Gastroesophageal sphincter (tissue), 4 donors: ENCODE data around the gene PLA2G2A. TPM values are rescaled to one million over a fixed set of nuclear protein-coding genes. Genes with fewer than 3 reads are reported as not detected.

Source experiments
- ATAC-seq: fragments of 150-250 bp; one replicate; pipeline ENCODE4 v1.9.1; 2016; ENCODE audit warnings: mild to moderate bottlenecking, moderate library complexity
- H3K27ac ChIP-seq, 4 donors: fragments of 200-600 bp; sonication (generic) in 3 of 4; 1 replicate in 3 of 4; 2 replicates in 1 of 4; pipeline ENCODE4 v1.5.1; 2016 to 2019
- H3K27me3 ChIP-seq: fragments of 200-600 bp; sonication (generic); one replicate; pipeline ENCODE4 v1.5.1; 2019
- H3K36me3 ChIP-seq, 2 donors: fragments of 200-600 bp; sonication (generic); one replicate each; pipeline ENCODE4 v1.5.1; 2019; ENCODE audit warnings: control low read depth in 1 of 2
- H3K4me1 ChIP-seq, 3 donors: fragments of 200-600 bp; sonication (generic); 1 replicate in 2 of 3; 2 replicates in 1 of 3; pipeline ENCODE4 v1.5.1; 2016 to 2019; ENCODE audit warnings: control low read depth in 2 of 3
- H3K4me3 ChIP-seq, 2 donors: fragments of 200-600 bp; sonication (generic); one replicate each; pipeline ENCODE4 v1.5.1; 2019; ENCODE audit warnings: mild to moderate bottlenecking in 1 of 2, moderate library complexity in 1 of 2
- H3K9me3 ChIP-seq, 3 donors: fragments of 200-600 bp; sonication (generic); one replicate each; pipeline ENCODE4 v1.5.1; 2017 to 2019; ENCODE audit warnings: control low read depth in 2 of 3
- EP300 ChIP-seq: sonication (generic); formaldehyde crosslinking; IDR thresholded peaks from one replicate; pipeline ENCODE4 v1.6.1; 2017; ENCODE audit warnings: antibody characterized with exemption, mild to moderate bottlenecking
- POLR2A ChIP-seq, 2 donors: fragments of 450-650 bp; IDR thresholded peaks; one replicate each; pipeline ENCODE4 v1.6.1; 2017; ENCODE audit warnings: antibody characterized with exemption in 2 of 2, mild to moderate bottlenecking in 2 of 2, moderate library complexity in 1 of 2
- POLR2AphosphoS5 ChIP-seq: sonication (generic); formaldehyde crosslinking; IDR thresholded peaks from one replicate; pipeline ENCODE4 v1.6.1; 2017; ENCODE audit warnings: antibody characterized with exemption
- WGBS, 2 donors: methylation state at CpG; one replicate each; pipeline ENCODE4 v1.1.5; 2018; ENCODE audit warnings: low coverage in 1 of 2; 5-methylcytosine and 5-hydroxymethylcytosine counted together
- total RNA-seq, 4 donors: library from RNA; depleted of rRNA; stranded (reverse); fragments of >200 nt; gene quantifications; one replicate each; pipeline ENCODE4 v1.1.0, GENCODE V29; 2016
- TF ChIP-seq, protein P1 (sequence below), 4 experiments: fragments of 200-600 bp in 2 of 4; fragments of 450-650 bp in 2 of 4; sonication (generic) in 1 of 4; IDR thresholded peaks; one replicate each; pipeline ENCODE4 v1.5.1; 2017 to 2019; ENCODE audit warnings: antibody characterized with exemption in 4 of 4, mild to moderate bottlenecking in 2 of 4, moderate library complexity in 2 of 4

PLA2G2A gene
- total RNA-seq, 4 donors from 2014 or later = 16.5 to 300 (median 96.0) TPM

- no peak for TF ChIP-seq EP300
- TF ChIP-seq, protein P1, sequence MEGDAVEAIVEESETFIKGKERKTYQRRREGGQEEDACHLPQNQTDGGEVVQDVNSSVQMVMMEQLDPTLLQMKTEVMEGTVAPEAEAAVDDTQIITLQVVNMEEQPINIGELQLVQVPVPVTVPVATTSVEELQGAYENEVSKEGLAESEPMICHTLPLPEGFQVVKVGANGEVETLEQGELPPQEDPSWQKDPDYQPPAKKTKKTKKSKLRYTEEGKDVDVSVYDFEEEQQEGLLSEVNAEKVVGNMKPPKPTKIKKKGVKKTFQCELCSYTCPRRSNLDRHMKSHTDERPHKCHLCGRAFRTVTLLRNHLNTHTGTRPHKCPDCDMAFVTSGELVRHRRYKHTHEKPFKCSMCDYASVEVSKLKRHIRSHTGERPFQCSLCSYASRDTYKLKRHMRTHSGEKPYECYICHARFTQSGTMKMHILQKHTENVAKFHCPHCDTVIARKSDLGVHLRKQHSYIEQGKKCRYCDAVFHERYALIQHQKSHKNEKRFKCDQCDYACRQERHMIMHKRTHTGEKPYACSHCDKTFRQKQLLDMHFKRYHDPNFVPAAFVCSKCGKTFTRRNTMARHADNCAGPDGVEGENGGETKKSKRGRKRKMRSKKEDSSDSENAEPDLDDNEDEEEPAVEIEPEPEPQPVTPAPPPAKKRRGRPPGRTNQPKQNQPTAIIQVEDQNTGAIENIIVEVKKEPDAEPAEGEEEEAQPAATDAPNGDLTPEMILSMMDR (IDR thresholded peaks at IDR 0.05) = no peak
- TF ChIP-seq POLR2A (IDR thresholded peaks at IDR 0.05) = no peak
- TF ChIP-seq POLR2AphosphoS5 = no peak
- no peak overlapping the region for H3K4me3 ChIP-seq
- 50% methylated on average over 1 of the region's 2 CpGs; no CpG with 5 or more reads in 1 of the 2 donors for WGBS, 2 donors
- H3K27ac ChIP-seq = no peak overlapping the region
- H3K27me3 ChIP-seq = peaks cover 17% of the 10 kb centered on the region
- H3K36me3 ChIP-seq = no peaks in the 10 kb centered on the region
- no peaks in the 10 kb centered on the region for H3K9me3 ChIP-seq
- H3K4me1 ChIP-seq = no peaks in the 10 kb centered on the region
- ATAC-seq = no peak
Measured at GRCh38 chr1:19949016-19949415, 30.4 kb downstream of the PLA2G2A start.

- TF ChIP-seq, protein P1 (IDR thresholded peaks at IDR 0.05) = no peak
- TF ChIP-seq POLR2AphosphoS5 = no peak
- no peak for TF ChIP-seq EP300
- TF ChIP-seq POLR2A (IDR thresholded peaks at IDR 0.05) = no peak
- Histone ChIP-seq H3K27me3 (peaks cover 17% of the 10 kb centered on the region), H3K4me3 (no peak overlapping the region), H3K4me1 (no peaks in the 10 kb centered on the region), H3K27ac (no peak overlapping the region), H3K9me3 (no peaks in the 10 kb centered on the region), H3K36me3 (no peaks in the 10 kb centered on the region)
- WGBS, 2 donors = 44 to 62% methylated on average over 3 of the region's 3 CpGs
- no peak for ATAC-seq
Measured at GRCh38 chr1:19946971-19947370, 32.4 kb downstream of the PLA2G2A start.

DNA sequence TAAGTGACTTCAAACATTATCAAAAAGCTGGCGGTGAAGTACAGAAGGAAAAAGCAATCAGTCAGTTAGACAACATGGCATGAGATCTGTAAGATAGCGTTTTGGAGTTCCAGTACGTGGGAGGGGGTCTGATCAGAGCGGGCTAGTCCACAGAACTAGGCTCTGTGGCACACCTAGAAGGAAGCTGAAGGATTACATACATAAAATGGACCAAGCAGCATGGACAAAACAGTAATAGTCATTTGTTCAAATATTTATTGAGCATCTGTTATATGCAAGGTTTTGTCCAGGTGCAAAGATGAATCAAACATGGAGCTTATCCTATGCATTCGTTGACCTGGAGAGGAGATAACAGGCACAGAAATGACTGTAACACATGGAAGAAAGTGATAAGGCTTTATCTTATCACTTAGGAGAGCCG, 33.1 kb downstream of the PLA2G2A start:
- H3K9me3 ChIP-seq = no peaks in the 10 kb centered on the region
- no peak for ATAC-seq
- no peak for TF ChIP-seq POLR2AphosphoS5
- no peak for TF ChIP-seq EP300
- TF ChIP-seq, protein P1 (IDR thresholded peaks at IDR 0.05) = no peak
- TF ChIP-seq POLR2A (IDR thresholded peaks at IDR 0.05) = no peak
- no peaks in the 10 kb centered on the region for H3K4me1 ChIP-seq
- H3K27ac ChIP-seq = no peak overlapping the region
- peaks cover 17% of the 10 kb centered on the region for H3K27me3 ChIP-seq
- no peaks in the 10 kb centered on the region for H3K36me3 ChIP-seq
- no peak overlapping the region for H3K4me3 ChIP-seq
- WGBS, 2 donors = 33 to 82% methylated on average over 6 of the region's 6 CpGs

GRCh38 chr1:19945914-19946313, 33.5 kb downstream of the PLA2G2A start:
- H3K27me3 ChIP-seq = peaks cover 13% of the 10 kb centered on the region
- TF ChIP-seq POLR2AphosphoS5 = no peak
- TF ChIP-seq, protein P1 (IDR thresholded peaks at IDR 0.05) = no peak
- TF ChIP-seq POLR2A (IDR thresholded peaks at IDR 0.05) = no peak
- no peak for TF ChIP-seq EP300
- no peak overlapping the region for H3K27ac ChIP-seq
- H3K36me3 ChIP-seq = no peaks in the 10 kb centered on the region
- no peak overlapping the region for H3K4me3 ChIP-seq
- H3K9me3 ChIP-seq = no peaks in the 10 kb centered on the region
- 36 to 40% methylated on average over 1 to 2 of the region's 2 CpGs for WGBS, 2 donors
- ATAC-seq = no peak
- H3K4me1 ChIP-seq = no peaks in the 10 kb centered on the region

GRCh38 chr1:19942657-19943056, 36.8 kb downstream of the PLA2G2A start:
- 93% methylated on average over 2 of the region's 2 CpGs; no CpG with 5 or more reads in 1 of the 2 donors for WGBS, 2 donors
- Histone ChIP-seq H3K27ac (no peak overlapping the region), H3K36me3 (no peaks in the 10 kb centered on the region), H3K27me3 (peaks cover 3% of the 10 kb centered on the region), H3K9me3 (no peaks in the 10 kb centered on the region), H3K4me3 (no peak overlapping the region), H3K4me1 (no peaks in the 10 kb centered on the region)
- TF ChIP-seq POLR2A (IDR thresholded peaks at IDR 0.05) = no peak
- no peak for TF ChIP-seq POLR2AphosphoS5
- no peak for TF ChIP-seq EP300
- TF ChIP-seq, protein P1 (IDR thresholded peaks at IDR 0.05) = no peak
- ATAC-seq = no peak
